Ishikawa (cell line): ENCODE measurements around the gene NOL4L.

ENCODE experiments used
- EGR1 ChIP-seq: IDR thresholded peaks from 2 replicates; pipeline ENCODE4 v1.6.1; 2012
- EP300 ChIP-seq: IDR thresholded peaks from 2 replicates; pipeline ENCODE4 v1.6.1; 2012; ENCODE audit warnings: borderline replicate concordance

- TF ChIP-seq EP300 (no peak), EGR1 (no peak)
Measured at GRCh38 chr20:32427996-32428395, 157.1 kb downstream of the NOL4L start.
